KMS-11 (cell line): ENCODE data around the gene CYP2F1.

Experiments used
- H2AFZ ChIP-seq: fragments of 200-600 bp; sonication (generic); 2 replicates; pipeline ENCODE4 v1.6.1; 2016; ENCODE audit warnings: antibody characterized with exemption, mixed run types, low read depth
- H3K27ac ChIP-seq: fragments of 200-600 bp; sonication (generic); 2 replicates; pipeline ENCODE4 v1.6.1; 2016; ENCODE audit warnings: mild to moderate bottlenecking, mixed run types
- H3K27me3 ChIP-seq: fragments of 200-600 bp; sonication (generic); 2 replicates; pipeline ENCODE4 v1.6.1; 2017; ENCODE audit warnings: mild to moderate bottlenecking, low read depth, mixed run types, moderate library complexity; ENCODE audit not compliant: insufficient read depth
- H3K36me3 ChIP-seq: fragments of 200-600 bp; sonication (generic); 2 replicates; pipeline ENCODE4 v1.6.1; 2017; ENCODE audit warnings: mild to moderate bottlenecking, mixed run types; ENCODE audit not compliant: insufficient read depth
- H3K4me1 ChIP-seq: fragments of 200-600 bp; sonication (generic); 2 replicates; pipeline ENCODE4 v1.6.1; 2016; ENCODE audit warnings: mild to moderate bottlenecking, low read depth, mixed run types; ENCODE audit not compliant: poor library complexity, severe bottlenecking
- H3K4me2 ChIP-seq: fragments of 200-600 bp; sonication (generic); 2 replicates; pipeline ENCODE4 v1.7.0; 2016; ENCODE audit warnings: mild to moderate bottlenecking, mixed run types
- H3K4me3 ChIP-seq: fragments of 200-600 bp; sonication (generic); IDR thresholded peaks from 2 replicates; pipeline ENCODE4 v1.6.1; 2017; ENCODE audit warnings: low read depth, low read length, mixed read lengths; ENCODE audit not compliant: insufficient read depth
- H3K79me2 ChIP-seq: fragments of 200-600 bp; sonication (generic); 2 replicates; pipeline ENCODE4 v1.6.1; 2016; ENCODE audit warnings: low read depth, mixed run types; ENCODE audit not compliant: insufficient read depth
- H3K9ac ChIP-seq: fragments of 200-600 bp; sonication (generic); 2 replicates; pipeline ENCODE4 v1.6.1; 2016; ENCODE audit warnings: mild to moderate bottlenecking, mixed run types
- H4K20me1 ChIP-seq: fragments of 200-600 bp; sonication (generic); 2 replicates; pipeline ENCODE4 v1.6.1; 2016; ENCODE audit warnings: mild to moderate bottlenecking, mixed run types; ENCODE audit not compliant: insufficient read depth
- CTCF ChIP-seq: fragments of 200-600 bp; sonication (generic); conservative IDR thresholded peaks from 2 replicates; pipeline ENCODE4 v1.6.1; 2017; ENCODE audit warnings: low read depth, mild to moderate bottlenecking, antibody characterized with exemption, low read length, moderate library complexity, mixed read lengths

The CYP2F1 gene

GRCh38 chr19:41114132-41114531 is at the start of gene CYP2F1:
Gene CYP2F1, plus strand, starts transcription at chr19:41114432. Its CDS starts 1,757 bp downstream, at chr19:41116189.
- no peak for TF ChIP-seq CTCF
- H3K79me2 ChIP-seq: no peaks in the 10 kb centered on the region

GRCh38 chr19:41064974-41065569 is 49.2 kb upstream of the CYP2F1 start:
- no peaks in the 10 kb centered on the region for H3K27me3 ChIP-seq
- no peak overlapping the region for H3K4me3 ChIP-seq
- no peak overlapping the region for H3K4me2 ChIP-seq
- no peak overlapping the region for H3K9ac ChIP-seq
- no peaks in the 10 kb centered on the region for H3K79me2 ChIP-seq
- H3K36me3 ChIP-seq: no peaks in the 10 kb centered on the region
- H4K20me1 ChIP-seq: no peaks in the 10 kb centered on the region
- H2AFZ ChIP-seq: no peak overlapping the region
- TF ChIP-seq CTCF: no peak
- H3K4me1 ChIP-seq: no peaks in the 10 kb centered on the region
- no peak overlapping the region for H3K27ac ChIP-seq

More at GRCh38 chr19:41114132-41114531, at the start of gene CYP2F1:
- H3K27me3 ChIP-seq: no peaks in the 10 kb centered on the region
- no peaks in the 10 kb centered on the region for H3K36me3 ChIP-seq
- no peak within 1 kb of the TSS for H3K27ac ChIP-seq
- H2AFZ ChIP-seq: no peak within 1 kb of the TSS
- no peaks in the 10 kb centered on the region for H4K20me1 ChIP-seq
- H3K4me3 ChIP-seq: no peak within 1 kb of the TSS
- no peaks in the 10 kb centered on the region for H3K4me1 ChIP-seq
- no peak within 1 kb of the TSS for H3K9ac ChIP-seq
- H3K4me2 ChIP-seq: no peak within 1 kb of the TSS

- no peak overlapping the region for H3K4me2 ChIP-seq
- H3K27ac ChIP-seq: no peak overlapping the region
- H3K27me3 ChIP-seq: no peaks in the 10 kb centered on the region
- no peak overlapping the region for H2AFZ ChIP-seq
- no peak overlapping the region for H3K9ac ChIP-seq
- H3K4me3 ChIP-seq: no peak overlapping the region
- H4K20me1 ChIP-seq: no peaks in the 10 kb centered on the region
- no peaks in the 10 kb centered on the region for H3K4me1 ChIP-seq
- TF ChIP-seq CTCF: no peak
- H3K36me3 ChIP-seq: no peaks in the 10 kb centered on the region
- no peaks in the 10 kb centered on the region for H3K79me2 ChIP-seq
These were observed 37.9 kb upstream of the CYP2F1 start for GRCh38 chr19:41076286-41076685.

- Histone ChIP-seq H3K9ac (no peak overlapping the region), H3K4me3 (no peak overlapping the region), H4K20me1 (no peaks in the 10 kb centered on the region), H3K79me2 (no peaks in the 10 kb centered on the region), H3K4me1 (no peaks in the 10 kb centered on the region), H3K4me2 (no peak overlapping the region), H2AFZ (no peak overlapping the region), H3K27ac (no peak overlapping the region), H3K36me3 (no peaks in the 10 kb centered on the region), H3K27me3 (no peaks in the 10 kb centered on the region)
- TF ChIP-seq CTCF: no peak
These were observed 30.7 kb upstream of the CYP2F1 start for GRCh38 chr19:41083516-41083915.
